Measurements from ENCODE around the gene TBC1D10A.

GRCh38 chr22:30297276-30297990, 29.3 kb downstream of the TBC1D10A start:
- TF ChIP-seq CTCF (IDR thresholded peaks at IDR 0.05; ENCODE audit: poor library complexity) (no peak), EZH2phosphoT487 (IDR thresholded peaks at IDR 0.05; ENCODE audit: low read depth, severe bottlenecking, unreplicated experiment) (no peak)
